Measurements from ENCODE around the gene CDKN2AIPNL.

- TF ChIP-seq CTCF (conservative IDR thresholded peaks at IDR 0.05; ENCODE audit: low read depth, low read length) (no peak), EZH2 (IDR thresholded peaks at IDR 0.05; ENCODE audit: borderline replicate concordance, low read depth, low read length, poor library complexity, severe bottlenecking) (no peak)
Observed at GRCh38 chr5:134438721-134439123, 27.0 kb upstream of the CDKN2AIPNL start.

Data from A673 (cell line).